GM19023 (cell line): ENCODE results near the gene RBM28.

ENCODE experiments used
- ATAC-seq: cut with Tn5 transposase; IDR thresholded peaks from one replicate; pipeline ENCODE4 v1.9.1; 2021; ENCODE audit warnings: mild to moderate bottlenecking, moderate library complexity; ENCODE audit not compliant: unreplicated experiment

RBM28 gene, protein sequence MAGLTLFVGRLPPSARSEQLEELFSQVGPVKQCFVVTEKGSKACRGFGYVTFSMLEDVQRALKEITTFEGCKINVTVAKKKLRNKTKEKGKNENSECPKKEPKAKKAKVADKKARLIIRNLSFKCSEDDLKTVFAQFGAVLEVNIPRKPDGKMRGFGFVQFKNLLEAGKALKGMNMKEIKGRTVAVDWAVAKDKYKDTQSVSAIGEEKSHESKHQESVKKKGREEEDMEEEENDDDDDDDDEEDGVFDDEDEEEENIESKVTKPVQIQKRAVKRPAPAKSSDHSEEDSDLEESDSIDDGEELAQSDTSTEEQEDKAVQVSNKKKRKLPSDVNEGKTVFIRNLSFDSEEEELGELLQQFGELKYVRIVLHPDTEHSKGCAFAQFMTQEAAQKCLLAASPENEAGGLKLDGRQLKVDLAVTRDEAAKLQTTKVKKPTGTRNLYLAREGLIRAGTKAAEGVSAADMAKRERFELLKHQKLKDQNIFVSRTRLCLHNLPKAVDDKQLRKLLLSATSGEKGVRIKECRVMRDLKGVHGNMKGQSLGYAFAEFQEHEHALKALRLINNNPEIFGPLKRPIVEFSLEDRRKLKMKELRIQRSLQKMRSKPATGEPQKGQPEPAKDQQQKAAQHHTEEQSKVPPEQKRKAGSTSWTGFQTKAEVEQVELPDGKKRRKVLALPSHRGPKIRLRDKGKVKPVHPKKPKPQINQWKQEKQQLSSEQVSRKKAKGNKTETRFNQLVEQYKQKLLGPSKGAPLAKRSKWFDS

GRCh38 chr7:128343554-128344430 is at the start of gene RBM28:
TSS of gene RBM28 (minus strand) at chr7:128343908. CDS start at chr7:128343793, 115 bp downstream.
- peak; percentile 97 for ATAC-seq

DNA sequence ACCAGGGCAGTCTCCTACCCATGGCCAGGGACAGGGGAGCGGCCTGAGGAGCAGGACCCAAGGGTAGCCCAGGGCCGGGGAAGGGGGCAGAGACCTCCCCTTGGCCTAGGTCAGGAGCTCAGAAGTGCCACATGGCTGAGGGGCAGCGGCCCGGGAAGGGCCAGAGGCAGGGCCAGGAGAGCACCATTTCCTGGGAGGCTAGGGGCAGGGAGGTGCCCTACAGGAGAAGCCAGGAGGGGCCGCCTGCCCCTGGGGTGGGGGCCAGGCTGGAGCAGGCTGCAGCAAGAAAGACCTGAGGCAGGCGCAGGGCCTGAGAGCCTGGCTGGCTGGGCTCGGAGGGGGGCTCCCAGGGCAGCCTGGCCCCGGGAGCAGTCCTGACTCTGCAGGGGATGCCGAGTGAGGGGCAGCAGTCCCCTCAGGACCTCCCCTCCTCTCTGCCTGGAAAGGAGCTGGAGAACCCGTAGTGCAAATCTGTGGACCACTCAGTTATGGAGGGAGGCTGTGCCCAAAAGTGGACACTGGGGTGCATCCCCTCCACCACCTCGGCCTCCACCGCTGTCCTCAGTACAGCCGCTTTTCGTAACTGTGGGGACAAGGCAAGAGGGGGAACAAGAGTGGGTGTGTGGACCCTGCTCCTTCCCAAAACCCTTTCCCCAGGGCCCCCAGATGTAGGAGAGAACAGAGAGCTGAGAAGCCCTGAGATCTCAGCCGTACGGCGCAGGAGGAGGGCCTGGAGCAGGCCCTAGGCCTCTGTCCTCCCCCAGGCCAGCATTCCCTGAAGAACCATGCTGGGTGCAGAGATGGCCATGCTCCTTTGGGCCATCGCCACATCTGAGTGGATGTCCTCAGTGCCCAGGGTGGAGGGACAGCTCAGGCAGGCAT is 49.0 kb upstream of the RBM28 start:
- ATAC-seq, result no peak

DNA sequence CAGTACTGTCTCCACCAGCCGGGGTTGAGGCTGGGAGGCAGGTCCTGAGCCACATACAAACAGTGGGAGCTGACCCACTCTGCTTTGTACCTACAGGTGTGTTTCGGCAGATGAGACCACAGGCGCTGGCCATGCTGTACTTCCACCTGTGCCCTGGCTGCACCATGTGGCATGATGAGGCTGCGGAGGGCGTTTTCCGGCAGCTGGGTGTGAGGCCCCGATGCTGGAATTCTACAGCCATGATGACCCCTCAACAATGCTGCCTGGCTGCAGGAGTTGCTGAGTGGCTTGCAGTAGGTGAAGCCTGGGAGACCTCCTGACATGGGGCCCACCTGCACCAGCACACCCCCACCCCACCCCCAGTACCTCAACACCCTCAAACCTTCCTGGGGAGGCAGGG is 48.1 kb upstream of the RBM28 start:
- no peak for ATAC-seq

DNA sequence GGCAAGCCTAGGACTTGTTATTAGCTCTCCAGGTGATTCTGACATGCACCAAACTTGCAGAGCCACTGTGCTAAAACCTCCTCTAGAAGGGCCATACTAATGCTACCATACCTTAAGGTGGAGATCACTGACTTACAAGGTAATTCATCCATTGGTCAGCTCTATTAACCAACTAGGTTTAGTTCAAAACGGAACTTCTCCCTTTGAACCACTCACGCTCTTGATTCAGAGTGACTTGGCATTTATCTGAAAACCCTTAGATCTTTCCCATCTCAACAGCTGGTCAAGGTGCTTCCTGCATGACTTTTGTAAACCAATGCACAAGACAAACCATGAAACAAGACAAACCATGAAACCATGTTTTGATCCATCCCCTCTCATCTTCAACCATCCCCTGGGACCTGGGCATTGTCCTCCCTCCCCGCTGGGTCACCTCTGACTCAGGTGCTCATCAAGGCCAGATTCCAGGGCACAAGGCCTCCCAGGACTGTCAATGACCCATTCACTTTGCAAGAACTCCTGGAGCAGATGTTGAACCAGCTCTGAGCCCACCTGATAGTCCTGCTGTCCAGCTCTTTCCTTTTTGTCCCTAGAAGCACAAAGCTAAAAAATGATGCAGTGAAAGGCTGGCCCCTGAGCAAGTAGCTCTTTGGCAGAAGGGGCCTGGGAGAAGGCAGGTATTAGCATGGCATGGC is 47.3 kb upstream of the RBM28 start:
- no peak for ATAC-seq

DNA sequence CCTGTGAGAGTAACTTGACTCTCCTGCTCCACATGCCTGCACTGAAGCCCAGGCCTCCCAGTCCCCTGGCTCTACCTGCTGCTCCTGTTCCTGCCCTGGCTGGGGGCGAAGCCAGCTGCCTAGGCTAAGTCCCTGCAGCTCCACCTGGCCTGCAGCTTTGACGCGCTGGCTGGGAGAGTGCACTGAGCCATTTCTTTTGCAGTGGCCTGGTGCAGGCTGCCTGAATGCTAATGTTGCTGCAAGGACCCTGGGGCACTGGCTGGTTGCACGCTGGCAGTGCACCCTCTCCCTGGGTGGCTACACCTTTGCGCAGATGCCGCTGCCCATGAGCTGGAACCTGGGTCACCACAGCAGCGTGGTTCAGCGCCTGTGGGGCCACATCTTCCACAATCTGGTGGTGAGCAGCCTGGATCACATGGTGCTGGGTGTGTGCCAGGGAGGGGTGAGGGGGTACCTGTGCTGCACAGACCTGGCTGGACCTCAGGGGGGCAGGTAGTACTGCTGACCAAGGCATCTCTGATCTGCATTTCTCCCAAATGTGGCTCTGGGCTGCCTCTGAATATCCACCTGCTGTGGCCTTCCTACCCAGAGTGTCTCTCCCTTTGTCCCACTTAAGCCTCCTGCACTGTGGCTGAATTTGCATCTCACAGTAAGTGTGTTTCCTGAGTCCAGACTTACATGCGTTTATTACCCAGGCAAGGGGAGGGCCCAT is 46.1 kb upstream of the RBM28 start:
- no peak for ATAC-seq

- no peak for ATAC-seq
These were observed 45.4 kb upstream of the RBM28 start for GRCh38 chr7:128389085-128389617.

GRCh38 chr7:128388145-128388485 is 44.4 kb upstream of the RBM28 start:
- ATAC-seq, result no peak

- ATAC-seq, result peak; percentile 70
These were observed 43.8 kb upstream of the RBM28 start for GRCh38 chr7:128387216-128388144.

- ATAC-seq, result no peak
These were observed 42.5 kb upstream of the RBM28 start for GRCh38 chr7:128385988-128386925.

DNA sequence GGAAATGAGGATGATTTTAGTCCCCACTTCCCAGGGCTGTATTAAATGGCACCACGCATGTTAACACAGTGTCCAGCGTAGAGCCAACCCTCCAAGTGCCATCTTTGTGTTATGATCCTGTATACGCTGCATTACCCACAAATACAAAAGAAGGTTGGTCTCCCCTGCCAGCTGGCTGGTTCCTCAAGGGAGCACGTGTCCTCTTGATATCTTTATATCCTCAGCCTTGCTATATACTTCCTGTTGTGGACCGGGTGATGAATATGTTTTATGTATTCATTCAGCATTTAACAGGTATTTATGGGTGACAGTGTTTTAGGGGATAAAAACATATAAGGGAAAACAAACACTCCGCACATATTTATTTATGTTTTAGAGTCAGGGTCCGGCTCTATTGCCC is 41.0 kb upstream of the RBM28 start:
- ATAC-seq, result no peak

DNA sequence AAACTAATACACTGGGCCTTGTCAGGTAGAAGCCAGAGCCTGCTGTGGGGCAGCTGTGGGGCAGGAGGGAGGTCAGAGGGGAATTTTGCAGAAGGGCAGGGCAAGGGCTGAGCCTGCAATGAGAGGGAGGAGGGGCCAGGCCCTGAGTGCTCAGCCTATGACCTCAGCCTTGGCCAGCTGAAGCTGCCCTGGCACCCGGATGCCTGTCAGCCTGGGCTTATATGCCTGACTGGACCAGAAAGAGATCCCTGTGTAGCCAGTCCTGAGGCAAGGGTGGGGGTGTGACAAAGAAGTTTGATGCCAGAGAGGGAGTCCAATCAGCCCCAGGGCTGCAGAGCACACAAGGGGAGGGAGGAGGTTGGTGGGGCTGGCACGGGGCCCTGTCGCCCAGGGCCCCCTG is 40.1 kb upstream of the RBM28 start:
- no peak for ATAC-seq

DNA sequence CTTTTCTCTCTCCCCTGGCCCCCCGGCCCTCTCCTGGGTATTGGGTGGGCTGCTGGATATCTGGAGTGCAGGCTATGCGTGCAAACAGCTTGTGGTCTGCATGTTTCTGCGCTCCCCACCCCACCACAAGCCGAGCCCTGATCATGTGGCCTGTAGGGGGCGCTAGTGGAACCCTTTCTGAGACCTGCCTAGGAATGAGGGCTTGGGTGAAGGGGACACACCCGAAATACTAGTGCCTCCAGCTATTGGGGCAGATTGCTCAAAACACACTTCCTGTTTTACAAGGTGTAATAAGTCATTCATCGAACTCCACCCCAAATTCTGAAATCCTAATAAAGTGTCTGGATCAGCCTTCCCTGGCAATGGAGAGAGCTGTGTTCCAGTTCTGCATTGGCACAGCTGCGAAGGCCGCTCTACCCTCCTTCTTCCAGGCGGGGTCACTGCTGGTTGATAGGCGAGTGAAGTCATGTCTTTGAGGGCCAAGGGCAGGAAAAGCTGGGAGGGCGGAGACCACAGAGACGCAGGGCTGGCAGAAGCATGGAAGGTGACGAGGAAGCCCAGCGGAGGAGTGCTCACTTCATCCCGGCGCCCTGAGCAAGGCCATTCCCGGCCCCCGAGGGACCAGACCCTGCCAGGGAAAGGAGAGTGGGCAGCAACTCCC is 37.6 kb upstream of the RBM28 start:
- no peak for ATAC-seq

GRCh38 chr7:128380483-128381106 is 36.9 kb upstream of the RBM28 start:
- ATAC-seq, result no peak

DNA sequence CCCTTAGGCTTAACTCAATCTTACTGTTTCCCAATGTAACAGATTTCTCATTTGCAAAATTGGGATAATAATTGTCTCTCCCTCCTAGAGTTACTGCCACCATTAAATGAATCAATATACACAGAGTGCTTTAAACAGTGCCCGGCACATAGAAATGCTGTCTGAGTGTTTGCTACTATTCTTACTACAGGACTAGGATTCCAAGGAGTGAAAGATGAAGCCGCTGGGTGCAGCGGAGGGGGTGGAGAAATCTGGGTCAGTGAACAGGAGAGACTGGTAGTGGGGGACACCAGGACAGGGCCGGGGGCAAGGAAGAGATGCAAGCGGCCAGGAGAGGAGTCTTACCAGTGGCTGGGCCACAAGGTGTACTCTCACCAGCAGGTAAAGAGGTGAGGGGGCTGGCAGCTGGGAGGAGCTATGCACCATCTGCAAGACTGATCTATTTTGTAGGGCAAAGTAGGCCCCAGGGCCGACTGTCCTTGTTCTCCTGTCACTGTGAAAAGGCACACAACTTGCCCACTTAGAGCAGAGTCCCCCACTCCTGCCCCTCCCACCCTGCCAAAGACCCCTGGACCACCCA is 36.3 kb upstream of the RBM28 start:
- no peak for ATAC-seq

DNA sequence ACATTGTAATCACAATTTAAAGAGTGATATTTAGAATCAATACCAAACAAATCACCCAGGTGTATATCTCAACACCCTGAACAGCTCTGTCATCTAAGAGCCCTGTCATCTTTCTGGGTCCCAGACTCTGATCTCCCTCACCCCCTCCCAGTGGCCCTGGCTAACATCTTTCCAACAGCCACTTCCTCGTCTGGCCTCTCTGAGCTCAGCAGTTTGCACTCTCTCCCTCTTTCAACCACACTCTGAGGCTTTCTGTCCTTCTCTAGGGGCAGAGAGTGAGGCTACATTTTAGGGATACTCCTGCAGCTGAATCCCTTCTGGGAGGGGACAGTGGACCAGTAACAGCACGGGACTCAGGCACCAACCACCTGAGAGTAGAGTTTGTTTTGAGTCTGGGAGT is 34.9 kb upstream of the RBM28 start:
- ATAC-seq, result no peak
